GM21529 (cell line): Measurements from ENCODE around the gene IL1R1.

ENCODE experiments used
- ATAC-seq: cut with Tn5 transposase; IDR thresholded peaks from one replicate; pipeline ENCODE4 v1.9.1; 2021; ENCODE audit not compliant: unreplicated experiment

The IL1R1 gene

DNA sequence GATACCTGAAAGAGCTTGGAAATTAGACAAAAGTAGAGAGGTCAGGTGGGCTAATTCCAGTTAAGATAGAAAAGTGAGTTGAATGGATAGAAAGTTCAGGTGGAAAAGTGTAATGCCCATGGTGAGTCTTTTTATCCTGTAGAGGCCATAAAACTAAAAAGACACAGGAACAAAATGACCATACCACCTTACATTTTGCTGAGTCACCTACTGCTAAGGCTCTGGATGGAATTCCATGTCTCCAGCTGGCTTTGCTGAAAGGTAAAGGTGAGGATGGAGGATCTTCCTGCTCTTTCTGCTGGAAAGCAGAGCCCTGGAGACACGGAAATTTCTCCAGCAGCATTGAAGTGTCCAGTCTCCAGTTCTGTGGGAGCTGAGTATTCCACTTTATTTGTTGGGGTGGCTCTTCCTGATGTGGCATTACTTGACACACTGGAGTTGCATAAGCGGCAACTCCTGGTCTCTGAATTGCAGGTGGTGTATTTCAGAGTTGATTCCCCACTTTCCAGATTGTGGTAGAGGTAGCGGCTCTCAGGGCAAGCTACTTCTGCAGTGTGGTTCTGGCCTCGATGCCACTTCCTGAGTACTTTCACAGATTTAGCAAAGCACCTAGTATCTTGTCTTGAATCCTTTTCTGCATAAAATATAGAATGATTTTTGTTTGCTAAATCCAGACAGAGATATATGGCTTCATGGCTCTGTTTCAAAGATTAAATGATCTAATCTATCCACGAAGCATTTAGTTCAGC lies 55.0 kb downstream of the IL1R1 start:
- ATAC-seq, result no peak

DNA sequence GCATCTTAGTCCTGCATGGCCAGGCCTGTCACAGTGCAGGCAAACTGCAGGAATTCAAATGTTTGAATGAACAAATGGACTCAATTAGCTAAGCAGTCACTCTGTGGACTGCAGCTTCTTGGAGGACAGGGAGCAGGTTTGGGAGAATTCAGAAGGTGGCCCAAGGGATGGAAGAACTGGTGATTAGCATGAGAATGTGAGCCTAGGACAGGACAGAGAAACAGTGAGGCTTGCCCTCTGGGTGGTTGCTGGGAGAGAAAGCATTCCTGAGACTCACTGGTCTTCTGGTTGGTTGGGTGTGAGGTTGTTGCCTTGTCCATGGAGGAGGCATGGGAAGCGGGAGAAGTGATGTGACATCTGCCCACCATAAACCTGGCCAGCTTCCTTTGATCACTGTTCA lies 58.0 kb downstream of the IL1R1 start:
- no peak for ATAC-seq

DNA sequence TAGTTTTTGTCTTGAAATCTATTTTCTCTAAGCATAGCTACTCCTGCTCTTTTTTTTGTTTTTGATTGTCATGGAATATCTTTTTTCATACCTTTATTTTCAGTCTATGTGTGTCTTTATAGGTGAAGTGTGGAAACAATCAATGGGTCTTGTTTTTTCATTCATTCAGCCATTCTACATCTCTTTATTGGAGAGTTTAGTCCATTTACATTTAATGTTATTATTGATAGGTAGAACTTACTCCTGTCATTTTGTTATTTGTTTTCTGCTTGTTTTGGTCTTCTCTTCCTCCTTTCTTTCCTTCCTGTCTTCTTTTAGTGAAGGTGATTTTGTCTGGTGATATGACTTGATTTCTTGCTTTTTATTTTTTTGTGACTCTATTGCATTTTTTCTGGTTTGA lies 62.1 kb downstream of the IL1R1 start:
- no peak for ATAC-seq

DNA sequence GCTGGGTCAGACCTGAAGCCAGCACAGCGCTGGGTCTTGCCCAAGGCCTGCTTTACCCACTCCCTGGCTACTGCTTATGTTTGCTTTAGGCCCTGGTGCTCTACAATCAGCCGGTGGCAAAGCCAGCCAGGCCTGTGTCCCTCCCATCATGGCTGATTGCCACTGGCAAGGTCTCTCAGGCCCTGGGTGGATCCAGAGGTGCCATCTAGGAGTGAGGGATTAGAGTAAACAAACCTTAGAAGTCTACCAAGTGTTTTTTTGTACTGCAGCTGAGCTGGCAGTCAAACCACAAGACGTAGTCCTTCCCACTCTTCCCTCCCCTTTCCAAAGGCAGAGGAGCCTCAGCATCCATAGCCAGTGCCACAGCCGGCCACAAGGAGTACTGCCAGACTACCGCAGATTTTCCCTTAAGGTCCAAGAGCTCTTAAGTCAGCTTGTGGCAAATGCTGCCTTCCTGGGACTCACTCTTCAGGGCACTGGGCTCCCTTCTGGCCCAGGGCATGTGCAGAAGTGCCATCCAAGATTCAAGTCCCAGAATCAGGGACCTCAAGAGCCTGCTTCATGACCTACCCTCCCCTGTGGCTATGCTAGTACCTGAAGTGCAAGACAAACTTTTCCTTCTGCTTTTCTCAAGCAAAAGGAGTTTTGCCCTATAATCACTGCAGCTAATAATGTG lies 64.3 kb downstream of the IL1R1 start:
- ATAC-seq, result no peak

DNA sequence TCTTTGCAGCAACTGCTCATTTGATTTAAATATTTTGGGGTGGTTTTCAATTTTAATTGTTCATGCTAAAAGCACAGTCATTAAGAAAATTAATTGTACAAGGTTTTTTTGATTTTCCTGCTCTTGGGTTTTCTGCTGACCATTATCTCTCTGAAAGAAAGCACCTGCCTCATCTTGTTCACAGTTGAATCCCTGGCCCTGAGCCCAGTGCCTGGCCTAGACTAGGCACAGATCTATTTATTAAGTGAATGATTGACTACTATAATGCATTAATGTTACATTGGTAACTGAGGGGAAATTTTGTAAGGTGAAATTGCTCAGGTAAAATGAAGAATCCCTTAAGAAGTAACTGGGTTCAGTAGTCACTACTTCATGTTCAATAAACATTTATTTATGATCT lies 66.2 kb downstream of the IL1R1 start:
- no peak for ATAC-seq

DNA sequence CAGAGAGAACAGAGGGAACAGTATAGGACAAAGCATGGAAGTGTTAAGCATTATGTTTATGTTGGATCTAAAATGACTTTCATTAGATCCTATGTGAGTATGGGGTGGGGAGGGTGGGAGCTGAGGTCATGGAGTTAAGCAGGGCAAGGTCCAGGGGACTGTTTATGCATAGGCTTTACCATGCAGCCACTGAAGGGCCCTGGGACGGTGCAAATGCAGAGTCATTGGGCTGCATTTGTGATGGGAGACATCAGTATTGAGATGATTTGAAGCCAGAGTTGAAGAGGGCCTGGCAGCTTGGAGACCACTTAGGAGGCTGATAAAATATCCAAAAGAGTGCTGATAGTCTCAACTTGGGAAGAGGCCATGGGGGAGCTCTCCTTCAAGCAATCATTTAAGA lies 66.9 kb downstream of the IL1R1 start:
- no peak for ATAC-seq

DNA sequence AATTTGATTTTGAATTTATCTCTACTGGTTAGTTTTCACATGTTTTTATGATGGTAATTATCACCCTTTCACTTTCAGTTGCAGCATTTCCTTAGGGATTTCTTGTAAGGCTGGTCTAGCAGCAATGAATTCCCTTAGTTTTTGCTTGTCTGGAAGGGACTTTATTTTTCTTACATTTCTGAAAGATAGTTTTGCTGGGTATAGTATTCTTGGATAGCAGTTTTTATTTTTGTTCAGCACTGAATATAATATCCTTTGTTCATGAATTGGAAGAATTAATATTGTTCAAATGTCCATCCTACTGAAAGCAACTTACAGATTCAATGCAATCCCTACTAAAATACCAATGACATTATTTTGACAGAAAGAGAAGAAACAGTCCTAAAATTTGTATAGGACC lies 74.5 kb downstream of the IL1R1 start:
- no peak for ATAC-seq

DNA sequence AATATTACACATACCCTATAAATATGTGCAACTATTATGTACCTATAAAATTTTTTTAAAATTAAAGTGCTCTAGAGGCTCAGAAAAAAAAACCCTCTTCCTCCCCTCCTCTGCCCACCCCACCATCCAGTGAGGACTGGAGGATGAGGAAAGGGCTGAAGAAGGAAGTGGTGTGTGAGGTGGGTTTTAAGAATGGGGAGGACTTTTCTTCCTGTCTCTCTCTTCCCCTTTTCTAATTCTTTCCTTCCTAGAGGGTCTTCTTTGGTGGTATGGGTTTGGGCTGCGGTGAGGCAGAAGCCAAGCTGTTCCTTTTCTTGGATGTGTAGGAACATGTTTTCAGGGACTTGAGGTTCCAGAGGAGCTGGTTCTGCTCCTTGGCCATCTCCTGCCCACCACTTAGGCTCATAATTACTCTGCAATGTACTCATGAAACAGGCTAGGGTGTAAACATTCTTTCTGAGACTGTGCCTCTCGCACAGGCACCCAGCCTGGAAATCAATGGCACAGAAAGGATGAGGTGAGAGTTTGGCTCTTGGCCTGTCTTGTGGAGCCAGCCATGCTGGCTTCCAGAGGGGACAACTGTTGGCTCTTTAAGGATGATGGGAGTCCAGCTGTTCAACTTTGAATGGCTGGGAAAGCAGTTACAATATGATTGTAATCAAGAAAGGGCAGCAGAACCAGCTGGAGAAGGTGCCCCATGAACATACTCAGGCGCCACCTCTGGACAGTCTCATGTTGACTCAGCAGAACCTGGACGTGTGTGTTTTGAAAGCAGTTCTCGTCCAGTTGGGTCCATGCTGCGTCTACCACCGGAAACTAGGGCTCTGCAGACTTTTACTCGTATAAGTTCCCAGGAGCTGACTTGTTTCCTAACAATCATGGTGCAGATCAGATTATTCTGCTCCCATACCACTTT lies 82.5 kb downstream of the IL1R1 start:
- ATAC-seq, result no peak

DNA sequence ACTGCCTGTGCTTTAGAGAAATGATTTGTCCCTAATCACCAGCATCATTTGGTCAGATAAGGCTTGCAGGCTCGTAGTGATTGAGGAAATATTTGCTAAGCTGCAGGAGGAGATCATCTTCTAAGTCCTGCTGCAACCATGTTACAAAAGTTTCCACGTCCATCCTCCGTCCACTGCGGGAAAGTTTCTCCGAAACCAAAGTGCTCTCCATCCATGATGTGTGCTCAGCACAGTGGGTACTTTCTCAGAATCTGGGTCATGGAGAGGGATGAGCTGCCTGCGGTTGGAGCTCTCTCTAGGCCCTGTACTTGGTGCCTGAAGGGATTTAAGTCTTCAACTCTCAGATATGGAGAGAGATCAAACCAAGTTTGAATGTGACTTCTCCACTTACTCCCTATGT lies 83.6 kb downstream of the IL1R1 start:
- ATAC-seq, result no peak

DNA sequence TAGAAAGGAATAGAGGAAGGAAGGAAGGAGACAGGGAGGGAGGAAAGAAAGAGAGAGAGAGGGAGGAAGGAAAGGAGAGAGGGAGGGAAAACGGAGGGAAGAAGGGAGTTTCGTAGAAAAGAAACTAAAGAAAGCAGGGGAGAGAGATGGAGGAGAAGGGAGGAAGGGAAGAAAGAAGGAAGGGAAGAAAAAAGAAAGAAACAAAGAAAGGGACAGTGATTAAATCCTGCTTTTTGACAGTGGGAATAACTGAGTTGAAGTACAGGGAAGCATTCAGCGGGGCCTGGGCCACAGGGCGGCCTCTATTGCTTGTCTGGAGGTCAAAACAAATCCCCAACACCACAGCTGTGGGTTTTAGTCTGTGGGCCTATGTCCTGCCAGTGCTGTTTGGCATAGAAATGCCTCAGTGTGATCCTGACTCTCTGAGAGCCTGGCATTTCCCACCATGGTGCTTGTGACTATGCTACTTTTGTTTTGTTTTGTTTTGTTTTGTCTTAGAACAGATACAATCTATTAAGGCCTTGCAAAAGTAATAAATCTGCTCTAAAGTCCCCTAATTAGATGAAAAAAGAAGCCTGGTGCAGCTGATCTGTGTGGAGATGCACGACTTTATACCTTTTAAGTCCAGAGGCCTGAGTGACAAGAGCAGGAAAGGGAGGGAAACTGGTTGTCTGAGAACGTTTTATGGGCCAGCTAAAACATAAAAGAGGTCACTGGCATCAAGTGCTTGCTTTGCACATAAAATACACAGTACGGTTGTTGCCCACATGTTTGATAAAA lies 84.3 kb downstream of the IL1R1 start:
- ATAC-seq, result no peak

DNA sequence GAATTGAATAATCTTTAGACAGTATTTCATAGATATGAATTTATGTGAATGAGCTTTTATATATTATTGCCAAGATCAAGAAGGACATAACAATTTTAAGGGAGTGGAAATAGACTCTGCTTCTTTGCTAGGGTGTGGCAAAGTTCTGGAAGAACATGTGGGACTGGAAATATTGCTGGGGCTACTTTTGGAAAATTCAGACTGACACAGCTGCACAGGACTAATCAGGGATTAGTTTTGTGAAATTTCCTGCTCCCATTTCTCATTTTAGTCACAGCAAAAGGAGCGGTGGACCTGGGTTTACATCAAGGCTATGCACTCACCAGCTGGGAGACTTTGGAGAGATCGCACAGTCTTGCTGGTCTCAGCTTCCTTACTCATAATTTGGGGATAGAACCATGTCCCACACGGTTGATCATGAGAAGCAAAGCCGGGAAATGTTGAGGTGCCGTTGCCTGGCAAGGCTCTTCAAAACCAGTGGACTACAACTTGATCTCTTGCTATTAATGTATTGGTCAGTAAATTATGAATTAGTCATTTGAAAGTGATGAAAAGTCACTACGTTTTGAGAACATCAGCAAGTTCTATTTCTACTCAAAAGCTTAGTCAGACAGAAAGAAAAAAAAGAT lies 86.7 kb downstream of the IL1R1 start:
- no peak for ATAC-seq
